H1 (cell line): Measurements from ENCODE around the gene PLCL1. TPM values are rescaled to one million over a fixed set of nuclear protein-coding genes. Genes with fewer than 3 reads are reported as not detected.

Source experiments
- CTCF ChIA-PET: fragments of 300-600 bp; sonication (Branson Sonifier 250); formaldehyde crosslinking; loops from one replicate; lab custom pipeline; 2021; ENCODE audit not compliant: partially characterized antibody; lab: Charles Lee
- POLR2A ChIA-PET: fragments of 300-600 bp; sonication (Branson Sonifier 250); formaldehyde crosslinking; loops from one replicate; lab custom pipeline; 2021; ENCODE audit warnings: inconsistent platforms; ENCODE audit not compliant: partially characterized antibody; lab: Charles Lee
- DNase-seq, 2 experiments: peaks; one replicate each; pipeline versions ENCODE4 v3.0.0 to v3.0.0-alpha.2; 2010 to 2022; ENCODE audit warnings: low spot score in 2 of 2, low read depth in 1 of 2, mixed read lengths in 1 of 2
- FAIRE-seq: peaks from 2 replicates; lab custom pipeline; 2011; peaks lifted over from hg19 to GRCh38; lab: Jason Lieb, UNC
- H2AFZ ChIP-seq: 2 replicates; pipeline ENCODE4 v1.8.1; 2012; ENCODE audit warnings: low read length, inconsistent platforms
- H2AK5ac ChIP-seq: 2 replicates; pipeline ENCODE4 v1.6.1; 2013; ENCODE audit warnings: low read depth, low read length
- H2BK120ac ChIP-seq: replicated peaks from 2 replicates; pipeline ENCODE3; 2013; ENCODE audit warnings: low read depth, low read length, inconsistent platforms
- H2BK12ac ChIP-seq: 2 replicates; pipeline ENCODE4 v1.6.1; 2013; ENCODE audit warnings: low read depth, low read length
- H2BK15ac ChIP-seq: 2 replicates; pipeline ENCODE4 v1.6.1; 2013; ENCODE audit warnings: low read length
- H2BK20ac ChIP-seq: 2 replicates; pipeline ENCODE4 v1.6.1; 2013; ENCODE audit warnings: low read length
- H2BK5ac ChIP-seq: 2 replicates; pipeline ENCODE4 v1.6.1; 2013; ENCODE audit warnings: low read depth, low read length
- H3K14ac ChIP-seq: 2 replicates; pipeline ENCODE4 v1.6.1; 2013; ENCODE audit warnings: inconsistent platforms; ENCODE audit not compliant: insufficient read length
- H3K18ac ChIP-seq: 2 replicates; pipeline ENCODE4 v1.6.1; 2013; ENCODE audit warnings: low read length; ENCODE audit errors: extremely low read depth
- H3K23ac ChIP-seq: 2 replicates; pipeline ENCODE4 v1.6.1; 2013; ENCODE audit warnings: inconsistent platforms; ENCODE audit not compliant: insufficient read length
- H3K23me2 ChIP-seq: 2 replicates; pipeline ENCODE4 v1.6.1; 2013; ENCODE audit warnings: low read depth, low read length
- H3K27ac ChIP-seq: 2 replicates; pipeline ENCODE4 v1.6.1; 2011; ENCODE audit warnings: low read depth, low read length, inconsistent platforms
- H3K27me3 ChIP-seq, 4 experiments: replicated peaks in 1 of 4; 1 replicate in 1 of 4; 2 replicates in 3 of 4; pipeline versions ENCODE4 v1.6.1 to v1.8.1; 2011 to 2013; ENCODE audit warnings: low read length in 3 of 4, mild to moderate bottlenecking in 3 of 4, inconsistent platforms in 2 of 4, mixed read lengths in 2 of 4, moderate library complexity in 1 of 4; ENCODE audit not compliant: control insufficient read depth in 3 of 4, insufficient read depth in 3 of 4; ENCODE audit errors: extremely low read depth in 1 of 4
- H3K36me3 ChIP-seq, 4 experiments: 2 replicates each; pipeline versions ENCODE4 v1.6.1 to v1.8.1; 2011 to 2013; ENCODE audit warnings: mild to moderate bottlenecking in 4 of 4, low read length in 3 of 4, moderate library complexity in 2 of 4, control low read depth in 1 of 4, inconsistent platforms in 1 of 4; ENCODE audit not compliant: insufficient read depth in 4 of 4, control insufficient read depth in 2 of 4
- H3K4ac ChIP-seq: replicated peaks from 2 replicates; pipeline ENCODE3; 2013; ENCODE audit warnings: low read length, low read depth, mixed read lengths, inconsistent platforms; ENCODE audit not compliant: insufficient read length
- H3K4me1 ChIP-seq, 4 experiments: replicated peaks in 1 of 4; 1 replicate in 1 of 4; 2 replicates in 3 of 4; pipeline versions ENCODE4 v1.6.1 to v1.8.1; 2011 to 2013; ENCODE audit warnings: low read length in 3 of 4, inconsistent platforms in 2 of 4, mixed read lengths in 1 of 4; ENCODE audit not compliant: insufficient read depth in 4 of 4, control insufficient read depth in 3 of 4
- H3K4me2 ChIP-seq, 2 experiments: 2 replicates each; pipeline versions ENCODE4 v1.6.1 to v1.8.1; 2011 to 2013; ENCODE audit warnings: low read depth in 2 of 2, low read length in 2 of 2, control low read depth in 1 of 2, inconsistent platforms in 1 of 2, mild to moderate bottlenecking in 1 of 2; ENCODE audit not compliant: insufficient read depth in 1 of 2
- H3K4me3 ChIP-seq, 4 experiments: fragments of 200-600, 300-600 bp in 1 of 4; sonication (generic), shearing (Covaris generic), sonication (Bioruptor Twin) in 1 of 4; 2 replicates each; pipeline versions ENCODE4 v1.5.1 to v1.8.1; 2011 to 2016; ENCODE audit warnings: low read length in 4 of 4, low read depth in 3 of 4, control low read depth in 2 of 4, inconsistent platforms in 2 of 4, mild to moderate bottlenecking in 2 of 4, mixed read lengths in 1 of 4, moderate library complexity in 1 of 4; ENCODE audit not compliant: insufficient read depth in 2 of 4; ENCODE audit errors: extremely low read depth in 1 of 4
- H3K56ac ChIP-seq: replicated peaks from 2 replicates; pipeline ENCODE3; 2013; ENCODE audit warnings: low read depth, mild to moderate bottlenecking, mixed read lengths, low read length, inconsistent platforms; ENCODE audit not compliant: insufficient read length
- H3K79me1 ChIP-seq: 2 replicates; pipeline ENCODE4 v1.6.1; 2013; ENCODE audit warnings: low read depth, low read length, control low read depth
- H3K79me2 ChIP-seq, 2 experiments: 2 replicates each; pipeline versions ENCODE4 v1.6.1 to v1.8.1; 2012 to 2013; ENCODE audit warnings: low read length in 2 of 2, mild to moderate bottlenecking in 2 of 2, inconsistent platforms in 1 of 2; ENCODE audit not compliant: insufficient read depth in 2 of 2, control insufficient read depth in 1 of 2
- H3K9ac ChIP-seq, 4 experiments: replicated peaks in 1 of 4; 1 replicate in 1 of 4; 2 replicates in 3 of 4; pipeline versions ENCODE4 v1.6.1 to v1.8.1; 2011 to 2013; ENCODE audit warnings: low read depth in 3 of 4, low read length in 3 of 4, control low read depth in 2 of 4, mild to moderate bottlenecking in 2 of 4, moderate library complexity in 2 of 4, inconsistent platforms in 1 of 4; ENCODE audit errors: extremely low read depth in 1 of 4
- H3K9me3 ChIP-seq, 2 experiments: 2 replicates each; pipeline versions ENCODE4 v1.6.1 to v1.8.1; 2012 to 2013; ENCODE audit warnings: mild to moderate bottlenecking in 2 of 2, moderate library complexity in 2 of 2, control low read depth in 1 of 2, inconsistent platforms in 1 of 2, low read depth in 1 of 2, low read length in 1 of 2, mixed read lengths in 1 of 2; ENCODE audit not compliant: insufficient read depth in 2 of 2
- H4K20me1 ChIP-seq, 2 experiments: replicated peaks in 1 of 2; 2 replicates each; pipeline versions ENCODE3 to v1.8.1; 2011 to 2013; ENCODE audit warnings: inconsistent platforms in 2 of 2, low read length in 2 of 2, mild to moderate bottlenecking in 1 of 2; ENCODE audit not compliant: insufficient read depth in 2 of 2, control insufficient read depth in 1 of 2
- H4K5ac ChIP-seq: 2 replicates; pipeline ENCODE4 v1.6.1; 2013; ENCODE audit warnings: low read length, low read depth, mixed read lengths, inconsistent platforms; ENCODE audit not compliant: insufficient read length
- H4K8ac ChIP-seq: 2 replicates; pipeline ENCODE4 v1.8.0; 2013; ENCODE audit warnings: mild to moderate bottlenecking, moderate library complexity, low read length, inconsistent platforms; ENCODE audit not compliant: insufficient read depth; ENCODE audit errors: extremely low read depth
- H4K91ac ChIP-seq: replicated peaks from 2 replicates; pipeline ENCODE3; 2013; ENCODE audit warnings: low read length, mixed read lengths, inconsistent platforms; ENCODE audit not compliant: insufficient read length
- ASH2L ChIP-seq: fragments of 200-600, 300-600 bp; sonication (generic); IDR thresholded peaks from one replicate; pipeline ENCODE4 v1.7.1; 2017; ENCODE audit warnings: low read length
- NRF1 ChIP-seq: IDR thresholded peaks from 2 replicates; pipeline ENCODE4 v1.6.1; 2011; ENCODE audit warnings: mild to moderate bottlenecking, low read depth, low read length, improper control_type of control experiment
- PHF8 ChIP-seq: fragments of 200-600 bp; sonication (generic); conservative IDR thresholded peaks from 2 replicates; pipeline ENCODE4 v1.7.1; 2012; ENCODE audit warnings: low read depth, mild to moderate bottlenecking, inconsistent platforms, low read length, moderate library complexity
- POLR2A ChIP-seq, 2 experiments: IDR thresholded peaks; 1 replicate in 1 of 2; 2 replicates in 1 of 2; pipeline ENCODE4 v1.6.1; 2011; ENCODE audit warnings: low read depth in 2 of 2, low read length in 2 of 2, mild to moderate bottlenecking in 2 of 2; ENCODE audit errors: control extremely low read depth in 1 of 2
- WGBS, 2 experiments: shearing (Covaris generic) in 1 of 2; methylation state at CpG; one replicate each; pipeline versions ENCODE4 v1.1.6 to v1.1.7; 2013 to 2015; ENCODE audit warnings: low lambda C conversion rate in 2 of 2, mixed read lengths in 2 of 2, inconsistent platforms in 1 of 2, low coverage in 1 of 2, missing lambda C conversion rate in 1 of 2; ENCODE audit not compliant: insufficient replicate concordance in 2 of 2, insufficient coverage in 1 of 2, insufficient read length in 1 of 2; ENCODE audit errors: extremely low coverage in 1 of 2, missing lambda C conversion rate in 1 of 2; 5-methylcytosine and 5-hydroxymethylcytosine counted together
- polyA plus RNA-seq, 7 experiments: library from polyadenylated mRNA; depleted of rRNA in 3 of 7; stranded (reverse) in 5 of 7; unstranded in 2 of 7; fragments of >200 nt in 5 of 7; fragments of 200-250 nt in 2 of 7; gene quantifications; 1 replicate in 5 of 7; 2 replicates in 1 of 7; 4 replicates in 1 of 7; pipeline versions ENCODE4 v1.2.1 to v1.2.3, GENCODE V29; 2011 to 2013; ENCODE audit warnings: missing spikeins in 2 of 7, mixed read lengths in 2 of 7
- total RNA-seq: library from RNA; stranded (reverse); fragmentation: NEBNext Ultra II Directional; extraction: Animal tissue kit (Norgen Biotek cat#: 25700); gene quantifications from 2 replicates; pipeline ENCODE4 v1.2.1, GENCODE V29; 2021

Gene PLCL1
- total and polyA plus RNA-seq, 2 of the 8 experiments (the other 6 are each of a cell fraction or from before 2014, with no cell fraction given): not detected

DNA sequence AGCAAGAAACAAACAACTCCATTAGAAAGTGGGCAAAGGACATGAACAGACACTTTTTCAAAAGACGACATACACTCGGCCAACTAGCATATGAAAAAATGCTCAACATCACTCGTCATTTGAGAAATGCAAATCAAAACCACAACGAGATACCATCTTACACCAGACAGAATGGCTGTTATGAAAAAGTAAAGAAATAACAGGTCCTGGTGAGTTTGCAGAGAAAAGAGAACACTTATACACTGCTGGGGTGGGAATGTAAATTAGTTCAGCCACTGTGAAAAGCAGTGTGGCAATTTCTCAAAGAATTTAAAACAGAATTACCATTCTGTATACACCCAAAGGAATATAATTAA, 130.5 kb downstream of the PLCL1 start:
- H3K4me1 ChIP-seq: no peaks in the 10 kb centered on the region
- WGBS, 2 experiments: 88% methylated on average over 4 of the region's 4 CpGs; no CpG with 5 or more reads in 1 of the 2 experiments
- H4K5ac ChIP-seq: no peak overlapping the region
- H3K18ac ChIP-seq: no peak overlapping the region
- H2BK12ac ChIP-seq: no peak overlapping the region
- H2BK120ac ChIP-seq: no peak overlapping the region
- no peak overlapping the region for H4K91ac ChIP-seq
- H3K36me3 ChIP-seq: no peaks in the 10 kb centered on the region
- POLR2A ChIA-PET: no interaction called here
- no peak overlapping the region for H3K9ac ChIP-seq
- H4K8ac ChIP-seq: no peak overlapping the region
- H2BK5ac ChIP-seq: no peak overlapping the region
- H2AFZ ChIP-seq: no peak overlapping the region
- H2BK20ac ChIP-seq: no peak overlapping the region
- DNase-seq (no peak), FAIRE-seq (no peak)
- H3K4ac ChIP-seq: no peak overlapping the region
- no peak overlapping the region for H3K4me3 ChIP-seq
- H3K27me3 ChIP-seq: no peaks in the 10 kb centered on the region
- H3K27ac ChIP-seq: no peak overlapping the region
- no peaks in the 10 kb centered on the region for H3K79me1 ChIP-seq
- no peak overlapping the region for H3K23ac ChIP-seq
- H3K23me2 ChIP-seq: no peaks in the 10 kb centered on the region
- no peaks in the 10 kb centered on the region for H4K20me1 ChIP-seq
- no peak overlapping the region for H3K4me2 ChIP-seq
- H3K79me2 ChIP-seq: no peaks in the 10 kb centered on the region
- H3K56ac ChIP-seq: no peak overlapping the region
- H2BK15ac ChIP-seq: no peak overlapping the region
- no peak for TF ChIP-seq PHF8
- no peak for TF ChIP-seq ASH2L
- no peak for TF ChIP-seq NRF1
- TF ChIP-seq POLR2A (IDR thresholded peaks at IDR 0.05; ENCODE audit: control extremely low read depth in 1 of 2, low read depth in 2 of 2, low read length in 2 of 2): no peak
- H3K14ac ChIP-seq: no peak overlapping the region
- CTCF ChIA-PET: no interaction called here
- no peak overlapping the region for H2AK5ac ChIP-seq
- no peaks in the 10 kb centered on the region for H3K9me3 ChIP-seq
